ENCODE results near the gene NEMP1.
"Not testable (repeated sequence)": the region's sequence is repeated elsewhere in the genome, so short reads cannot be mapped to it uniquely, and the experiment has no call there.

NEMP1 gene

DNA sequence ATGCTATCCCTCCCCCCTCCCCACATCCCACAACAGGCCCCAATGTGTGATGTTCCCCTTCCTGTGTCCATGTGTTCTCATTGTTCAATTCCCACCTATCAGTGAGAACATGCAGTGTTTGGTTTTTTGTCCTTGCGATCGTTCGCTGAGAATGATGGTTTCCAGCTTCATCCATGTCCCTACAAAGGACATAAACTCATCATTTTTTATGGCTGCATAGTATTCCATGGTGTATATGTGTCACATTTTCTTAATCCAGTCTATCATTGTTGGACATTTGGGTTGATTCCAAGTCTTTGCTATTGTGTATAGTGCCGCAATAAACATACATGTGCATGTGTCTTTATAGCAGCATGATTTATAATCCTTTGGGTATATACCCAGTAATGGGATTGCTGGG, 25.4 kb downstream of the NEMP1 start:
- DNase-seq = not testable (repeated sequence)

GRCh38 chr12:57051011-57051410, 27.6 kb downstream of the NEMP1 start:
- no peak for DNase-seq

GRCh38 chr12:57049890-57050289, 28.7 kb downstream of the NEMP1 start, which contains the start of gene MYO1A:
Gene MYO1A (minus strand): TSS chr12:57050129. CDS start chr12:57048323, 1,806 bp downstream.
- no peak for DNase-seq

GRCh38 chr12:57049119-57049446, 29.5 kb downstream of the NEMP1 start:
- DNase-seq = no peak

GRCh38 chr12:57048423-57049118, 30.0 kb downstream of the NEMP1 start:
- DNase-seq = no peak

GRCh38 chr12:57047981-57048380, 30.6 kb downstream of the NEMP1 start:
- no peak for DNase-seq

DNA sequence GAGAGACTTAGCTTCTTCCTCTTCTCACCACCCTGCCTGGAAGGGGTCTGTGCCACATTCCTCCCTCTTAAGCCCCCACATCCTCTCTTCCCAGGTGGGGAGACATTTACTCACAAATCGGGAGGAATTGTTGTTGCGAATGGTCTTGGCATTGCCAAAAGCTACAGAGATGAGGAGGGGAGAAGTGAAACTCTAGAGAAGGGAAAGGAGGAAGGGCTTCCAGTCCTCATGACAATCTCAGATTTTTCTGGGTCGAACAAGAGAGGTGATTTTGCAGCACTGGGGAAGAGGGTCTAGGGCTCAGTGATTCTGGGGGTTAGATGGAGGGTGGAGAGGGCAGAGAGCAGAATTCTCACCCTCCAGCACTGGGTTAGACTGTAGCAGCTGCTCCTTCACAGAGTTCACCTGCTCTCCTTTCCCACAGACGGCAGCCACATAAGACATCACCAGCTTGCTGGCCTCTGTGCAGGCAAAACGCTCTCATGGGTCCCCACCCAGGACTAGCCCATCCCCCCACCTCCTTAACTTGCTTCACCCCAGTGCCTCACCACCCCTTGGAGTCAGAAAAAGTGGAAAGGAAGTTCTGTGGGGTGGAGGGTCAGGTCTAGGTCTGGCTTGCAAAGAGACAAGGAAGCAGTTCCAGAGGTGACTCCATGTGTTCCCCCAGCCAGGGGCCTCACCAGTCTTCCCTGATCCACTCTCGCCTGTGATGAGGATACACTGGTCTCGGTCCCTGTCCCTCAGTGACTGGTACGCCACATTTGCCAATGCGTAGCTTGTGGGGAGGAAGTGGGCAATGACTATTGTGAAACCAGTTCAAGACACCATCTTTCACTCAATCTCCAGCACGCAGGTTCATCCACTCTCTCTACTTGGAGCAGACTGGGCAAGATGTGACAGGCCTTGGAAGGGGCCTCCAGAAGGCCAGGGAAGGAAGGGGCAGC, 31.4 kb downstream of the NEMP1 start:
- DNase-seq = peak; percentile 38

DNA sequence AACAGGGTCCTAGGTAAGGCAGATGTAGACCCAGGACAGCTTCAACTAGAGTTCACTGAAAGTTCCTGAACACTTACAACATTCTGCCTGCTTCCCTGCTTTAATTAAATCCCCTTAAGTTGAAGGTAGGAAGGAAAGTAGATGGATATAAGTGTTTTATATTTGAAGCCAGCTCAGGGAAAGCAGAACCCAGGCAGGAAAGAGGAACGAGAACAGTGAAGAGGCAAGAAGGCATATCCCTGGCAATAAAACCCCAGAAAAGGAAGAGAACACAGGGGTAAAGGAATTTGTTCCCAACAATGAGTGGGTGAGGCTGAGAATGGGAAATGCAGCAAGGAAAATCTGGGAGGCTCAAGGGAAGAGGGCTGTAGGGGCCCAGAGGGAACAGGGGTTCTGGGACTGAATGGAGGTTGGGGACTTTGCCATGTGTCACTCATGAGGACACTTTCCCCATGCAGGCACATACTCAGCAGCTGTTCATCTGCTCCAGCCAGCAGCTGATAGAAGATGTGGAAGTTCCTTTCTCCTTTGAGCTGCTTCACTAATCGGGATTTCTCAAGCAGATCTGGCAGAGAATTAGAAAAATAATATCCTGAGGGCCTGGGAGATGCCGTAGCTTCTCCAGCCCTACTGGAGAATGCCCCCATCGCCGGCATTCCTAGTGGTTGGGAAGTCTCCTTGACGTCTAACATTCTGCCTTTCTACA, 32.4 kb downstream of the NEMP1 start:
- DNase-seq = no peak

- DNase-seq = no peak
Measured at GRCh38 chr12:57044889-57045288, 33.7 kb downstream of the NEMP1 start.

- DNase-seq = no peak
Measured at GRCh38 chr12:57044468-57044867, 34.1 kb downstream of the NEMP1 start.

- no peak for DNase-seq
Measured at GRCh38 chr12:57042695-57043094, 35.9 kb downstream of the NEMP1 start.

GRCh38 chr12:57040750-57041149, 37.8 kb downstream of the NEMP1 start:
- no peak for DNase-seq

- DNase-seq = no peak
Measured at GRCh38 chr12:57040211-57040610, 38.4 kb downstream of the NEMP1 start.

DNA sequence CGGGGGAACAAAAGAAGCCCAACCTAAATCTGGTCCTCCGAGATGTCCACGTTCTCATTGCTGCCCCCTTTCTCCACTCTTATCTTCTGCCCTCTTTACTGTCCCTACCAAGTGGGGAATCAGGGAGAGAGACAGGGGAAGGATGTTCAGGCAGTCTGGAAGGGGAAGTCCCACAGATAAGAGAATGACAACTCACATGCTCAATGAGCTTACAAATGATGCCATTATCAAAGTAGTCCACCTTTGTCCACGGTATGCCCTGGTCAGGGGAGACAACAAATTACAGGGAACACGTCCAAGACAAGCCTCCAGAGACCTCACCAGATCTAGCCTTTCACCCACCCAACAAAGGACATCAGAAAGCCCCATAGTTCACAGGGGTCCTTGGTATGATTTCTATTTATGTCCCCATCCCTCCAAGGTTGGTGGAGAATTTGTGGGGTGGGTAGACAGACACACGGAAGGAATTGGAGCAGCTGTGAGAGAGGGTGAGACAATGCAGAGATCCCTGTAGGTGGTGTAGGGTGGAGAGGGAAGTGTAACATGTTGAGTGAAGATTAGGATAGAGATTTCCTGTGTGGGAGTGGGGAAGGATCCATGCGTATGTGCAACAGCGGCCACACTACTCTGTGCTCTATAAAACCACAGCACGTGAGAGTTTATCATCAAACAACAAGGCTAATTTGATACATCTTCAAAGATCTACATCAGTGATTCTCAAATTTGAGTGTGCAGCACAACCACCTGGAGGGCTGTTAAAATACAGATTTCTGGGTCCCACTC, 39.4 kb downstream of the NEMP1 start:
- DNase-seq = no peak

GRCh38 chr12:57037264-57037663, 41.3 kb downstream of the NEMP1 start:
- DNase-seq = no peak

- DNase-seq = no peak
Measured at GRCh38 chr12:57033431-57033830, 45.2 kb downstream of the NEMP1 start.

- no peak for DNase-seq
Measured at GRCh38 chr12:57031789-57032188, 46.8 kb downstream of the NEMP1 start.

GRCh38 chr12:57031138-57031725, 47.4 kb downstream of the NEMP1 start:
- peak; percentile 19 for DNase-seq

GRCh38 chr12:57029457-57029856, 49.1 kb downstream of the NEMP1 start:
- DNase-seq = no peak

DNA sequence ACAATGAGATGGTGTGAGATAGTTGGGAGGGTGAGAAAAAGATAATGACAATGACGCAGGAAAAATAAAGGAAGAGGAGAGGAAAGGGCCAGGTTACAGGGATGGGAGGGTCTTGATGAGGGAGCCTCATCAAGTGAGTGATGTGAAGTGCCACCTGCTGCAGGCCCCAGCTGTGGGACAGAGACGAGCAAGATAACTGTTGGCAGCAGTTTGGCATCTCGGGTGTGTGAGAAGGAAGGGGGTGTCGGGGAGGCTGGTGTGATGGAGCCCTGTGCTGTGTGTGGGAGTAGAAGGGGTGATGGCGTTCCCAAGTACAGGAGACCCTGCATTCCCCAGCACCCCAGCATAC, 50.8 kb downstream of the NEMP1 start:
- no peak for DNase-seq

DNA sequence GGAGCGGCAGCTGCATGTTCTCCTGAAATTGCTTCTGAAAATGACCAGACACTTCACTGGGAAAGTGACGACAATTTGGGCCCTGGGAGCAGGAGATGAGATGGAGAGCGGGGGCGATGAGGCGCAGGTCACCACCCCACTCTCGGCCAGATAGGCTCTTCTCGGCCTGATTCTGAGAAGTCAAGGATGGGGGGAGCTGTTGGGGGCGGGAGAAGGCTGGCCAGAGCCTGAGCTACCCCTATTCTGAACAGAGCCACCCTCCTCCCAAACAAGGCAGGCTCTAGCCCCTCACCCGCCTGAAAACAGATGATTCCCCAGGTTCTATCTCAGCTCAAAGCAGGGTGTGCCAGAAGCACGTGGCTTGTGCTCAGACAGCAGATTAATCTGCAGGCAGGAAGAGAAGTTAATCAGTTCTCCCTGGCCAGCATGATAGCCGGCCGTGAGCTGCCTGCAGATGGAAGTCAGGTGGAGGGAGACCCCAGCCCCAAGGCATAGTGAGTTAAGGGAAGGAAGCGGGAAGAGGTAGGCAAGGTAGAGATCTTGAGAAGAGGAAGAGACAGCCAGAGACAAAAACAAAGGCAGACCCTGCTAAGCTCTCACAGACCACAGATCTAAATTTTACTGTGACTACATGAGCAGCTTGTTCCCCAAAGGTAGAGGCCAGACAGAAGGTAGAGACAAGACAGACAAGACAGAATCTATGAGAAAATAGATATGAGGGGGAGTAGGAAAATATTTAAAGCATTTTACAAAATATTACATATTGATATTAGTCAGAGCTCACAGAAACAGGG, 51.4 kb downstream of the NEMP1 start:
- no peak for DNase-seq

DNA sequence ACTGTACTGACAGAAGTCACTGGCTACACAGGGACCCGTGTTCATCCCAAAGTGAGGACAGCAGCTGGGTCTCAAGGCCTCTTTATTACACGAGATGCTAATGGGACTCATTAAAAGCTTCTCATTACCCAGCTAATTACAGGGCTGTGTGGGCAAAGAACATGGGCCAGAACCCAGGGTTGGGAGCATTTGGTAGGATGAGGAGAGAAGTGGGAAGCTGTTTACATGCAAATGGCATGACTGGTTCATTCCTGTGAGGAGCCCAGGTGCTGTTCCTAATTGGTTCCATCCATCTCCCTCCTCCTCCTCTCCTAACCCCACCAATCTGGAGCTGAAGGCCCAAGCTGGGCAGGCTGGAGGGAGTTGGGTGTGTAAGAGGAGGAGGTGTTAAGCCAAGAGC, 53.4 kb downstream of the NEMP1 start:
- no peak for DNase-seq

Data from CD4-positive, alpha-beta T cell treated with Interleukin-12 subunit alpha and Interleukin-12 subunit beta, for 1 hour (primary cell).